ENCODE results near the gene CERKL. TPM values are rescaled to one million over a fixed set of nuclear protein-coding genes. Genes with fewer than 3 reads are reported as not detected.
A peak's percentile ranks its signal among the peaks of the same experiment; 100 is the strongest.

CERKL gene
- total and polyA plus RNA-seq, 9 of the 15 experiments (the other 6 are each of a cell fraction or from before 2014, with no cell fraction given): 0.04 to 0.08 TPM; not detected in 7

- no peak for TF ChIP-seq SETDB1 (IDR thresholded peaks at IDR 0.05; ENCODE audit: low read length)
- TF ChIP-seq GTF3C2 (IDR thresholded peaks at IDR 0.05; ENCODE audit: borderline replicate concordance, extremely low read depth, insufficient read length): no peak
- TF ChIP-seq FOS (IDR thresholded peaks at IDR 0.05; ENCODE audit: extremely low read depth, insufficient read length): no peak
- TF ChIP-seq RCOR1 (IDR thresholded peaks at IDR 0.05; ENCODE audit: borderline replicate concordance in 1 of 2, low read depth in 2 of 2, low read length in 2 of 2): peak in 1 of 2 experiments; percentile 34; a peak in 1 of 4 replicates
- TF ChIP-seq ZNF449 (CRISPR knock-in tag; IDR thresholded peaks at IDR 0.05): no peak
- TF ChIP-seq ZBTB12 (CRISPR knock-in tag; IDR thresholded peaks at IDR 0.05): no peak
- no peak for TF ChIP-seq HMGN3 (IDR thresholded peaks at IDR 0.05; ENCODE audit: borderline replicate concordance, extremely low read depth, insufficient read length, low read depth, low read length)
- no peak for TF ChIP-seq FIP1L1 (IDR thresholded peaks at IDR 0.05; ENCODE audit: low read depth, low read length, poor library complexity, severe bottlenecking)
- TF ChIP-seq PHTF2 (CRISPR knock-in tag; IDR thresholded peaks at IDR 0.05): no peak
- TF ChIP-seq ZNF655 (CRISPR knock-in tag; IDR thresholded peaks at IDR 0.05): no peak
- no peak for TF ChIP-seq RBM39 (optimal IDR thresholded peaks at IDR 0.05; ENCODE audit: low read depth, low read length)
- no peak for TF ChIP-seq HOXB6 (CRISPR knock-in tag; IDR thresholded peaks at IDR 0.05; ENCODE audit: borderline replicate concordance)
- no peak for TF ChIP-seq SMARCB1 (IDR thresholded peaks at IDR 0.05; ENCODE audit: insufficient read length, low read depth)
- no peak for TF ChIP-seq HMGXB4 (CRISPR knock-in tag; IDR thresholded peaks at IDR 0.05)
- no peak for TF ChIP-seq ZNF586 (CRISPR knock-in tag; conservative IDR thresholded peaks at IDR 0.05)
- TF ChIP-seq RAD51 (IDR thresholded peaks at IDR 0.05; ENCODE audit: borderline replicate concordance, low read depth): no peak
- TF ChIP-seq ZNF239 (CRISPR knock-in tag; IDR thresholded peaks at IDR 0.05): no peak
- no peak for TF ChIP-seq SAP30 (IDR thresholded peaks at IDR 0.05; ENCODE audit: borderline replicate concordance, insufficient read depth, low read depth, low read length, poor library complexity, severe bottlenecking)
Observed at GRCh38 chr2:181677912-181678586, 21.1 kb upstream of the CERKL start (continued).

Measured in K562 (cell line).